Breast epithelium (tissue), 4 donors: ENCODE results near the gene CLMP. TPM values are rescaled to one million over a fixed set of nuclear protein-coding genes. Genes with fewer than 3 reads are reported as not detected.

Experiments
- DNase-seq, 2 donors: peaks; one replicate each; pipeline ENCODE4 v3.0.0-alpha.2; 2019; ENCODE audit warnings: low spot score in 2 of 2
- H3K27ac ChIP-seq, 2 donors: fragments of 200-600 bp; sonication (generic) in 1 of 2; one replicate each; pipeline ENCODE4 v1.5.1; 2016 to 2019; ENCODE audit warnings: mild to moderate bottlenecking in 1 of 2
- H3K27me3 ChIP-seq, 2 donors: fragments of 200-600 bp; sonication (generic) in 1 of 2; one replicate each; pipeline versions ENCODE4 v1.5.1 to v1.6.0; 2017 to 2019; ENCODE audit warnings: control low read depth in 1 of 2, mild to moderate bottlenecking in 1 of 2
- H3K36me3 ChIP-seq: fragments of 200-600 bp; one replicate; pipeline ENCODE4 v1.5.1; 2019
- H3K4me1 ChIP-seq, 2 donors: fragments of 200-600 bp; sonication (generic); one replicate each; pipeline ENCODE4 v1.5.1; 2016 to 2019; ENCODE audit warnings: control low read depth in 1 of 2
- H3K4me3 ChIP-seq, 3 donors: fragments of 200-600 bp; sonication (generic); 1 replicate in 2 of 3; 2 replicates in 1 of 3; pipeline ENCODE4 v1.5.1; 2016 to 2019; ENCODE audit warnings: mild to moderate bottlenecking in 3 of 3, moderate library complexity in 2 of 3
- H3K9me3 ChIP-seq, 2 donors: fragments of 200-600 bp; sonication (generic) in 1 of 2; one replicate each; pipeline ENCODE4 v1.5.1; 2016 to 2019; ENCODE audit warnings: control low read depth in 1 of 2
- POLR2A ChIP-seq: fragments of 450-650 bp; IDR thresholded peaks from one replicate; pipeline ENCODE4 v1.6.1; 2016; ENCODE audit warnings: antibody characterized with exemption, mild to moderate bottlenecking, moderate library complexity
- POLR2AphosphoS5 ChIP-seq, 3 donors: sonication (generic); formaldehyde crosslinking; IDR thresholded peaks; one replicate each; pipeline ENCODE4 v1.6.1; 2017; ENCODE audit warnings: antibody characterized with exemption in 3 of 3
- intact Hi-C: fragments of 100-400 bp; cut with DNase I; formaldehyde crosslinking; loops from one replicate; pipeline ENCODE4 v1.15.1; 2023; ENCODE audit warnings: low total_unique reads
- total RNA-seq, 3 donors: library from RNA; depleted of rRNA; stranded (reverse); fragments of >200 nt; gene quantifications; one replicate each; pipeline ENCODE4 v1.1.0, GENCODE V29; 2016
- TF ChIP-seq, protein P1 (sequence below), 3 donors: fragments of 450-650 bp; IDR thresholded peaks; one replicate each; pipeline ENCODE4 v1.5.1; 2016 to 2017; ENCODE audit warnings: antibody characterized with exemption in 3 of 3, mild to moderate bottlenecking in 3 of 3, moderate library complexity in 3 of 3

CLMP gene
- total RNA-seq, 3 donors from 2014 or later = 70.8 to 241 (median 82.9) TPM

DNA sequence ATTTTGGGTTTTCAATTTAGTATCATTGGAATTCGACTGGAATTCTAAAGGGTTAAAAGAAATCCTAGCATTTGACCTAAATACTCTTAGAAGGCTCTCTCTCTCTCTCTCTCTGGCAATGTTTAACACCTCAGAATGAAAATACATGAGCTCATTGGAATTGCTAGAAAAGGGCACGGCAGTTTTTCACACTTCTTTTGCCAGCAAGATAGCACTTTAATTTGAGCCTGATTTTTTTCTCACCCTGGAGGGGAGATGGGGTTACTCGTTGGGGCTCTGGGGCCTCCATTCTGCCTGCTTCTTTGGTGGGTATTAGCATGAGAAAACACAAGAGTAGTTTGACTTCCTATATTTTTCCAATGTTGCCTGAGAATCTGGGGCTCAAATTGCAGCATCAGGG is 22.8 kb upstream of the CLMP start:
- intact Hi-C loops = loop anchor here (5.0 kb wide), 1 partner anchor 254 kb away; no protein-coding TSS in a partner anchor
- H3K4me1 ChIP-seq = no peaks in the 10 kb centered on the region

DNA sequence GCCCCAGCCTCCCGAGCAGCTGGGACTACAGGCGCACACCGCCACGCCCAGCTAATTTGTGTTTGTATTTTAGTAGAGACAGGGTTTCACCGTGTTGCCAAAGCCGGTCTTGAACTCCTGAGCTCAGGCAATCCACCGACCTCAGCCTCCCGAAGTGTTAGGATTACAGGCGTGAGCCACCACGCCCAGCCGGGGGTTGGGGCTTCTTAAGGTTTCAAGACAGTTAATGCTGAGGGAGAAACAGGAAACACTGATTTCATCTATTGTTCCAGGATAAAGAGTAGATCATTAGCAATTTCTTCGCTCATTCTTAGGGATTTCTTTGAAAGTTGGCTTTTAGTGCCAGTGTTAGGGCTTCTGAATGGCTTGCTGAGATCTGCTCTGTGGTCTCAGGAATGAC is 21.2 kb upstream of the CLMP start:
- no peaks in the 10 kb centered on the region for H3K27me3 ChIP-seq
- intact Hi-C loops = loop anchor here (5.0 kb wide), 1 partner anchor 256 kb away; no protein-coding TSS in a partner anchor
- no peaks in the 10 kb centered on the region for H3K36me3 ChIP-seq
- no peak for DNase-seq
- H3K4me3 ChIP-seq = no peak overlapping the region
- H3K9me3 ChIP-seq = no peaks in the 10 kb centered on the region
- H3K4me1 ChIP-seq = no peaks in the 10 kb centered on the region
- TF ChIP-seq, protein P1, sequence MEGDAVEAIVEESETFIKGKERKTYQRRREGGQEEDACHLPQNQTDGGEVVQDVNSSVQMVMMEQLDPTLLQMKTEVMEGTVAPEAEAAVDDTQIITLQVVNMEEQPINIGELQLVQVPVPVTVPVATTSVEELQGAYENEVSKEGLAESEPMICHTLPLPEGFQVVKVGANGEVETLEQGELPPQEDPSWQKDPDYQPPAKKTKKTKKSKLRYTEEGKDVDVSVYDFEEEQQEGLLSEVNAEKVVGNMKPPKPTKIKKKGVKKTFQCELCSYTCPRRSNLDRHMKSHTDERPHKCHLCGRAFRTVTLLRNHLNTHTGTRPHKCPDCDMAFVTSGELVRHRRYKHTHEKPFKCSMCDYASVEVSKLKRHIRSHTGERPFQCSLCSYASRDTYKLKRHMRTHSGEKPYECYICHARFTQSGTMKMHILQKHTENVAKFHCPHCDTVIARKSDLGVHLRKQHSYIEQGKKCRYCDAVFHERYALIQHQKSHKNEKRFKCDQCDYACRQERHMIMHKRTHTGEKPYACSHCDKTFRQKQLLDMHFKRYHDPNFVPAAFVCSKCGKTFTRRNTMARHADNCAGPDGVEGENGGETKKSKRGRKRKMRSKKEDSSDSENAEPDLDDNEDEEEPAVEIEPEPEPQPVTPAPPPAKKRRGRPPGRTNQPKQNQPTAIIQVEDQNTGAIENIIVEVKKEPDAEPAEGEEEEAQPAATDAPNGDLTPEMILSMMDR (IDR thresholded peaks at IDR 0.05) = no peak
- no peak for TF ChIP-seq POLR2A
- TF ChIP-seq POLR2AphosphoS5 (IDR thresholded peaks at IDR 0.05) = no peak
- H3K27ac ChIP-seq = no peak overlapping the region

More for the DNA sequence above, 22.8 kb upstream of the CLMP start:
- no peak for DNase-seq
- Histone ChIP-seq H3K27me3 (no peaks in the 10 kb centered on the region), H3K9me3 (peaks cover 4 to 13% of the 10 kb centered on the region in 2 donors), H3K27ac (no peak overlapping the region), H3K4me3 (no peak overlapping the region), H3K36me3 (no peaks in the 10 kb centered on the region)
- TF ChIP-seq POLR2AphosphoS5 (IDR thresholded peaks at IDR 0.05) (no peak), POLR2A (no peak)
- TF ChIP-seq, protein P1 (IDR thresholded peaks at IDR 0.05) = no peak

- intact Hi-C loops = loop anchor here (5.0 kb wide), 1 partner anchor 257 kb away; no protein-coding TSS in a partner anchor
- H3K9me3 ChIP-seq = no peaks in the 10 kb centered on the region
- no peak overlapping the region for H3K27ac ChIP-seq
- no peak for DNase-seq
- H3K36me3 ChIP-seq = no peaks in the 10 kb centered on the region
- no peak overlapping the region for H3K4me3 ChIP-seq
- no peaks in the 10 kb centered on the region for H3K4me1 ChIP-seq
- H3K27me3 ChIP-seq = no peaks in the 10 kb centered on the region
- TF ChIP-seq, protein P1 (IDR thresholded peaks at IDR 0.05) = no peak
- TF ChIP-seq POLR2AphosphoS5 (IDR thresholded peaks at IDR 0.05) (no peak), POLR2A (no peak)
These were observed 19.9 kb upstream of the CLMP start for GRCh38 chr11:123214940-123215339.

DNA sequence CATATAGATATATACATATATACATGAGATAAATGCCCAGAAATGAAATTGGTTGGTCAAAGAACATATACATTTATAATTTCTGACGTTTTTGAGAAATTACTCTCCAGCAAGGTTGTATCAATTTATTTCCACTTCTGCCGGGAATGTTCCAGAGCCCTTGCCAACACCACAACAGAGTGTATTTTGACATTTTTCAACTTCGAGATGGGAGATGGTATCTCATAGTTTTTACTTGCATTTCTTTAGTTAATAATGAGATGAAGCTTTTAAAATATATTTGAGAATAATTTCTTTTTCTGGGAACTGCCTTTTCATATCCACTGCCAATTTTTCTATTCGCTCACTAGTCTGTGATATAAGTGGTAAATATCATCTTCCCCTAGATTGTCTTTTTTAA is 19.3 kb upstream of the CLMP start:
- intact Hi-C loops = no loop called here
- H3K9me3 ChIP-seq = no peaks in the 10 kb centered on the region
- TF ChIP-seq POLR2AphosphoS5 (IDR thresholded peaks at IDR 0.05) (no peak), POLR2A (no peak)
- TF ChIP-seq, protein P1 (IDR thresholded peaks at IDR 0.05) = no peak
- no peak overlapping the region for H3K27ac ChIP-seq
- no peaks in the 10 kb centered on the region for H3K36me3 ChIP-seq
- H3K4me1 ChIP-seq = no peaks in the 10 kb centered on the region
- H3K4me3 ChIP-seq = no peak overlapping the region
- DNase-seq = no peak
- H3K27me3 ChIP-seq = no peaks in the 10 kb centered on the region

DNA sequence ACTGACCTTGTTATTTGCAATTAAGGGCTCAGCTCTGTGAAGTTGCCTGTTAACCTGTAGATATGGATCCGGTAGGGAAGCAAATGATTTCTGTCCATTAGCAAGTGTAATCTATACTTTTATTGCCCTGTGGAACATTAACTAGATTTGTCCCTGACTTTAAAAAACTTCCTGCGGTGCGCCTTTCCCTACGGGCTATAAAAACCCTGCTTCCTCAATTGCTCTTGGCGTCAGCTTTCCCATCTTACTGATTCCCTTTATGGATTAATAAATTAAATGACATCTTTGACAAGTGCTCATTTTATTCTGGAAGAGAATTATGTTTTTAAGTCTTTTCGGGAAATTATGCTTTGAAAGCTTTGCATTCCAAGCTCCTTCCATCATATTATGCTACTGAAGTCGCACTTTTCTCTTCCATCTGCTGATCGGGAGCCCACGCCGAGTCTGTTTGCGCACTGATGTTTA is 18.3 kb upstream of the CLMP start:
- Histone ChIP-seq H3K9me3 (no peaks in the 10 kb centered on the region), H3K27me3 (no peaks in the 10 kb centered on the region), H3K27ac (no peak overlapping the region), H3K36me3 (no peaks in the 10 kb centered on the region), H3K4me3 (no peak overlapping the region), H3K4me1 (no peaks in the 10 kb centered on the region)
- no peak for TF ChIP-seq POLR2AphosphoS5 (IDR thresholded peaks at IDR 0.05)
- TF ChIP-seq POLR2A = no peak
- TF ChIP-seq, protein P1 (IDR thresholded peaks at IDR 0.05) = no peak
- intact Hi-C loops = no loop called here
- DNase-seq = no peak
